Peyer's patch (tissue), 4 donors: ENCODE measurements around the gene GAB1. TPM values are rescaled to one million over a fixed set of nuclear protein-coding genes. Genes with fewer than 3 reads are reported as not detected.

Source experiments
- DNase-seq, 3 donors: peaks; one replicate each; pipeline ENCODE4 v3.0.0-alpha.2; 2017 to 2019
- H3K27ac ChIP-seq, 4 donors: fragments of 200-600 bp; sonication (generic); one replicate each; pipeline ENCODE4 v1.5.1; 2016 to 2019
- H3K27me3 ChIP-seq, 2 donors: fragments of 200-600 bp; sonication (generic); one replicate each; pipeline ENCODE4 v1.5.1; 2019
- H3K36me3 ChIP-seq, 3 donors: fragments of 200-600 bp; sonication (generic); one replicate each; pipeline ENCODE4 v1.5.1; 2016 to 2019
- H3K4me1 ChIP-seq, 4 donors: fragments of 200-600 bp; sonication (generic); one replicate each; pipeline ENCODE4 v1.5.1; 2016 to 2019
- H3K4me3 ChIP-seq, 4 donors: fragments of 200-600 bp; sonication (generic); 1 replicate in 3 of 4; 2 replicates in 1 of 4; pipeline ENCODE4 v1.5.1; 2016 to 2019; ENCODE audit warnings: mild to moderate bottlenecking in 1 of 4
- H3K9me3 ChIP-seq, 4 donors: fragments of 200-600 bp; sonication (generic); one replicate each; pipeline ENCODE4 v1.5.1; 2016 to 2019; ENCODE audit warnings: mild to moderate bottlenecking in 1 of 4
- POLR2A ChIP-seq, 2 donors: fragments of 450-650 bp; IDR thresholded peaks; one replicate each; pipeline ENCODE4 v1.5.1; 2017; ENCODE audit warnings: antibody characterized with exemption in 2 of 2, mild to moderate bottlenecking in 2 of 2, moderate library complexity in 2 of 2
- small RNA-seq, 2 donors: library from RNA; depleted of rRNA; stranded (forward); fragments of <200 nt; gene quantifications; one replicate each; pipeline ENCODE3, GENCODE V24; 2016
- total RNA-seq, 4 donors: library from RNA; depleted of rRNA; stranded (reverse); fragments of >200 nt; gene quantifications; one replicate each; pipeline ENCODE4 v1.1.0, GENCODE V29; 2016
- TF ChIP-seq, protein P1 (sequence below), 6 experiments: fragments of 450-650 bp in 4 of 6; fragments of 200-600 bp in 2 of 6; sonication (generic) in 1 of 6; IDR thresholded peaks; one replicate each; pipeline ENCODE4 v1.5.1; 2017 to 2019; ENCODE audit warnings: antibody characterized with exemption in 6 of 6, mild to moderate bottlenecking in 3 of 6, moderate library complexity in 1 of 6

GAB1 gene
- total RNA-seq, 4 donors from 2014 or later, result 31.9 to 76.7 (median 40.5) TPM

DNA sequence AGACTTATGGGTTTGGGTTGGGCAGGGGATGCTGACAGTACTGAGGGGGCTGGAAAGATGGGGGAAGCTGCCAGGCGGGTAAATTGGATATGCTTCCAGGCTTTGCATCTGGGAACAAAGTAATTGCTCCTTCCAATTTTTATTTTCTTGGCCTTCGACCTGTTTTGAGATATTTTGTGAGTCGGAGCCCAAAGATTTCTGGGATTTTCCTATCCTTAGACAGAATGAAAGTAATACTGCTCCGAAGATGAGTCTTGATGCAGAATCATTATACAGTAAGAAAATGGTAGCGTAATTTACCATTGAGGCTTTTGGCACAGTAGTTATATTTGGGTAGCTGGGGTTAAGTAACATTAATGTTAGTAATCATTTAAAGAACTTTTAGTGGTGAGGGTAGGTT, 178.2 kb downstream of the GAB1 start:
- peaks cover 0 to 32% (median 6%) of the 10 kb centered on the region in 4 donors for H3K4me1 ChIP-seq
- TF ChIP-seq POLR2A (IDR thresholded peaks at IDR 0.05), result no peak
- TF ChIP-seq, protein P1, sequence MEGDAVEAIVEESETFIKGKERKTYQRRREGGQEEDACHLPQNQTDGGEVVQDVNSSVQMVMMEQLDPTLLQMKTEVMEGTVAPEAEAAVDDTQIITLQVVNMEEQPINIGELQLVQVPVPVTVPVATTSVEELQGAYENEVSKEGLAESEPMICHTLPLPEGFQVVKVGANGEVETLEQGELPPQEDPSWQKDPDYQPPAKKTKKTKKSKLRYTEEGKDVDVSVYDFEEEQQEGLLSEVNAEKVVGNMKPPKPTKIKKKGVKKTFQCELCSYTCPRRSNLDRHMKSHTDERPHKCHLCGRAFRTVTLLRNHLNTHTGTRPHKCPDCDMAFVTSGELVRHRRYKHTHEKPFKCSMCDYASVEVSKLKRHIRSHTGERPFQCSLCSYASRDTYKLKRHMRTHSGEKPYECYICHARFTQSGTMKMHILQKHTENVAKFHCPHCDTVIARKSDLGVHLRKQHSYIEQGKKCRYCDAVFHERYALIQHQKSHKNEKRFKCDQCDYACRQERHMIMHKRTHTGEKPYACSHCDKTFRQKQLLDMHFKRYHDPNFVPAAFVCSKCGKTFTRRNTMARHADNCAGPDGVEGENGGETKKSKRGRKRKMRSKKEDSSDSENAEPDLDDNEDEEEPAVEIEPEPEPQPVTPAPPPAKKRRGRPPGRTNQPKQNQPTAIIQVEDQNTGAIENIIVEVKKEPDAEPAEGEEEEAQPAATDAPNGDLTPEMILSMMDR (IDR thresholded peaks at IDR 0.05), result no peak
- H3K36me3 ChIP-seq, result peaks cover 0 to 21% (median 0%) of the 10 kb centered on the region in 3 donors
- H3K4me3 ChIP-seq, result peak overlapping the region; percentile 79 to 95 (median 86)
- peak overlapping the region in 3 of 4 donors; percentile 97 to 98 (median 98) for H3K27ac ChIP-seq
- DNase-seq, result no peak
- H3K9me3 ChIP-seq, result no peaks in the 10 kb centered on the region
- H3K27me3 ChIP-seq, result no peaks in the 10 kb centered on the region

DNA sequence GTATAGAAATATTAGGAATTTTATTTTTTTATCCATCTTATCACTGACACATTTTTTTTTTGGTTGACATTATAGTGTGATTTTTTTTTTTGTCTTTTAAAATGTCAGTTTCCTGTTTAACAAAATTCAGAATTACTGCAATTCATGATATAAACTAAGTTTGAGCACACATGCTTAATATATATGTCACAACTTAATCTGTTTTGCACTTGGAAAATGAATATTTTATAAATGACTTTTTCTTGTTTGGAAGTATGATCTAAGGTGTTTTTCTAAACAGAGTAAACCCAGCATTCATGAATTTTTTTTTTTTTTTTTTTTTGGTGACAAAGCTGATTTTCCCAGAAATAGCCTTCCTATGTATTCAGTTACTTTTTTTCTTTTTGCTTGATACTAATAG, 179.2 kb downstream of the GAB1 start:
- Histone ChIP-seq H3K36me3 (peaks cover 0 to 21% (median 0%) of the 10 kb centered on the region in 3 donors), H3K4me3 (peak overlapping the region in 1 of 4 donors; percentile 79), H3K27ac (no peak overlapping the region), H3K9me3 (no peaks in the 10 kb centered on the region), H3K27me3 (no peaks in the 10 kb centered on the region), H3K4me1 (peaks cover 0 to 32% (median 6%) of the 10 kb centered on the region in 4 donors)
- no peak for DNase-seq
- TF ChIP-seq, protein P1 (IDR thresholded peaks at IDR 0.05), result no peak
- no peak for TF ChIP-seq POLR2A (IDR thresholded peaks at IDR 0.05)

DNA sequence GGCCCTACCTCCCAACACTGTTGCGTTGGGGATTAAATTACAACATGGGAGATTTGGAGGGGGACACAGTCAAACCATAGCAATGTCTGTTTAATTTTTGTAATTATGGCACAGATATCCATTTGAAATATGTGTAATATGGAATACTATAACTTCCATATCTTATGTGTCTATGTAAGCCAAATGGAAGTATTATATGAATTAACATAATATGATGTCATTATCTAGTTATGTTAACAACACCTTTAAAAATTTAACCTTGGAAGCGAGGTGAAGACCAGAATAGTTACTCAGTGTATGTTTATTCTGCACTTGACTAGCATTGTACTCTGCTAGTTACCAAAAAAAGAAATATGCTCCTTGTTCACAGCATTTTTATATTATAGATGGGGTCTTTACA, 181.1 kb downstream of the GAB1 start:
- H3K4me1 ChIP-seq, result peaks cover 0 to 28% (median 6%) of the 10 kb centered on the region in 4 donors
- H3K36me3 ChIP-seq, result peaks cover 0 to 31% (median 0%) of the 10 kb centered on the region in 3 donors
- TF ChIP-seq POLR2A (IDR thresholded peaks at IDR 0.05), result no peak
- TF ChIP-seq, protein P1 (IDR thresholded peaks at IDR 0.05), result no peak
- no peak for DNase-seq
- H3K4me3 ChIP-seq, result no peak overlapping the region
- no peak overlapping the region for H3K27ac ChIP-seq
- no peaks in the 10 kb centered on the region for H3K27me3 ChIP-seq
- H3K9me3 ChIP-seq, result no peaks in the 10 kb centered on the region

Small RNA genes lying within 50 kb of the gene (small RNA-seq; reads per million reads assigned to genes)
- gene MIR3139 (0 to 0.06 reads per million in 2 donors), gene RF00019 (0 reads per million in 2 donors)

Other genes starting within 250 kb of the GAB1 start
- gene USP38, start 152.0 kb upstream of the GAB1 start, total RNA-seq, result 10 to 100 TPM; 17.3 to 37.7 (median 32.5) TPM
- 10 to 100 TPM; 21.5 to 35.9 (median 26.2) TPM for gene SMARCA5, start 176.8 kb downstream of the GAB1 start, total RNA-seq